ENCODE data around the gene PUS10.

DNA sequence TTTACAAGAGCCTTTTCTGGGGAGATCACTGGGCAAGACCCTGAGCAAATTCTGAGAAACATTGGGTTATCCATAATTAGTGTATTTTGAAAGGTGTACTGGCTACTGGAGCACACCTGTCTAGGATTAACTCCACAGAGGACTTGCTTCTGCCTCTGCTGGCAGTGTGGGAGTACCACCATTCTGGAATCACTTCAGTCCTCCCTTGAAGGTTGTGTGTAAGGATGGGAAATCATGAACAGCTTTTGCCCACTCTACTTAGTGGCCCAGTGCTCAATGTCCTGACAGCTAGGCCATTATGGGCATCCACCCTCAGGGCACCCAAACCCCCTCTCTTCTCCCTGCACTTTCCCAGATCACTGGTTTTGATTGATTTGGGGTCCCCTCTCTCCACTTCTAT, 39.5 kb upstream of the PUS10 start:
- TF ChIP-seq, protein P1, sequence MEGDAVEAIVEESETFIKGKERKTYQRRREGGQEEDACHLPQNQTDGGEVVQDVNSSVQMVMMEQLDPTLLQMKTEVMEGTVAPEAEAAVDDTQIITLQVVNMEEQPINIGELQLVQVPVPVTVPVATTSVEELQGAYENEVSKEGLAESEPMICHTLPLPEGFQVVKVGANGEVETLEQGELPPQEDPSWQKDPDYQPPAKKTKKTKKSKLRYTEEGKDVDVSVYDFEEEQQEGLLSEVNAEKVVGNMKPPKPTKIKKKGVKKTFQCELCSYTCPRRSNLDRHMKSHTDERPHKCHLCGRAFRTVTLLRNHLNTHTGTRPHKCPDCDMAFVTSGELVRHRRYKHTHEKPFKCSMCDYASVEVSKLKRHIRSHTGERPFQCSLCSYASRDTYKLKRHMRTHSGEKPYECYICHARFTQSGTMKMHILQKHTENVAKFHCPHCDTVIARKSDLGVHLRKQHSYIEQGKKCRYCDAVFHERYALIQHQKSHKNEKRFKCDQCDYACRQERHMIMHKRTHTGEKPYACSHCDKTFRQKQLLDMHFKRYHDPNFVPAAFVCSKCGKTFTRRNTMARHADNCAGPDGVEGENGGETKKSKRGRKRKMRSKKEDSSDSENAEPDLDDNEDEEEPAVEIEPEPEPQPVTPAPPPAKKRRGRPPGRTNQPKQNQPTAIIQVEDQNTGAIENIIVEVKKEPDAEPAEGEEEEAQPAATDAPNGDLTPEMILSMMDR (IDR thresholded peaks at IDR 0.05): no peak
- no peak for TF ChIP-seq POLR2A (IDR thresholded peaks at IDR 0.05)

Data from Peyer's patch (tissue), 4 donors.